CD4-positive, alpha-beta T cell treated with Interleukin-4 for 1 hour (primary cell): ENCODE measurements around the gene CDK7.

Source experiments
- DNase-seq, 2 donors: peaks; one replicate each; pipeline ENCODE4 v3.0.0-alpha.2; 2020 to 2022

CDK7 gene

DNA sequence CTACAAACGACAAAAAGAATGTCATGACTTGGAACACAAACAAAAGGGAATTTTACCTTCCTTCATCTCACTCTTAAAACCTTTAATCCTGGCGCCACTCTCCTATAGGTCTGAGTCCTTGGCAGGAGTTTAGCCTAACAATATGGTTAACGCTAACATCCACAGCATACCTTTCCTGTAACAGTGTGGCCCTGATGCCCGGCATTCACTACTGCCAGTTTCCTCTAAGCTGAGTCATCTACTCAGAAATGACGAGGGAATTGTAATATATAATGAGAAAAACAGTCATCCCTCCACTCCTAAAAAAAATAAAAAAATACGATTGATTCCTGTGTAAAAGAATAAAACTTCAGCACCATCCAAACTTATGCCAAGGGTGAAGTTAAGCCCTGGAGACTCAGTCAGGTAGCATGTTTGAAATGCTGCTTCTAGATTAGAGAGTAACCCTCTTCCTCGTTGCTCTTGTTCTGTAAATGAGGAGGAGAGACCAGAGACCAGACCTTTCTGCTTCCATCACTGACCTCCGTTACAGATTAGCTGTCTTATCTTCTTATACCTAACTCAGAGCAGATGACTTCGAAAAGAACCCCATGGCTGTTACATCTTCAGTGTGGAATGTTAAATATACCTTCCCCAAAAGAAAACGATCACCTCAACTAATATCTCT is 60.5 kb downstream of the CDK7 start:
- no peak for DNase-seq

- DNase-seq, result no peak
Measured at GRCh38 chr5:69299625-69300024, 64.9 kb downstream of the CDK7 start.

DNA sequence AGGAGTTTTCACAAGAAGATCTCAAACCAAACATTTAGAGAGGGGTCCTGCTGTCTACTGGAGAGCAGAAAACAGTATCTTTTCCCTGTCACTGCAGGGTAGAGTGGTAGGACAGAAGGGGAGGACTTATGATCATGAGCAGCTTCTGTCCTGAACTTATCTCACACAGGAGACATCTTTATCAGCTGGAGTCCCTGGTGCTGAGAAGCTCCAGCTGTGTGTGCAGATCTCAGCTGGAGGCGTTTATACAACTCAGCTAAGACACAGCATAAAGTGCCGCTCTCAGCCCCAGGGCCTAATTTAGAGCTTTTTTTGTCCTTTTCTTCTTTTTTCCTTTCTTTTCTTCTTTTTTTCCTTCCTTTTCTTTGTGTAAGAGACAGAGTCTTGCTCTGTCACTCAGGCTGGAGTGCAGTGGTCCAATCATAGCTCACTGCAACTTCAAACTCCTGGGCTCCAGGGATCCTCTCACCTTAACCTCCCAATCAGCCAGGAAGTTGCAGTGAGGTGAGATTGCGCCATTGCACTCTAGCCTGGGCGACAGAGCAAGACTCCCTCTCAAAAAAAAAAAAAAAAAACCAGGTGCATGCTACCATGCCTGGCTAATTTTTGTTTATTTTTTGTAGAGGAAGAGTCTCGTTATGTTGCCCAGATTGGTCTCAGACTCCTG is 66.0 kb downstream of the CDK7 start:
- DNase-seq, result no peak

- no peak for DNase-seq
Measured at GRCh38 chr5:69305512-69305911, 70.8 kb downstream of the CDK7 start.

- DNase-seq, result no peak
Measured at GRCh38 chr5:69308046-69308553, 73.4 kb downstream of the CDK7 start.

GRCh38 chr5:69309380-69309779 is 74.7 kb downstream of the CDK7 start:
- no peak for DNase-seq

DNA sequence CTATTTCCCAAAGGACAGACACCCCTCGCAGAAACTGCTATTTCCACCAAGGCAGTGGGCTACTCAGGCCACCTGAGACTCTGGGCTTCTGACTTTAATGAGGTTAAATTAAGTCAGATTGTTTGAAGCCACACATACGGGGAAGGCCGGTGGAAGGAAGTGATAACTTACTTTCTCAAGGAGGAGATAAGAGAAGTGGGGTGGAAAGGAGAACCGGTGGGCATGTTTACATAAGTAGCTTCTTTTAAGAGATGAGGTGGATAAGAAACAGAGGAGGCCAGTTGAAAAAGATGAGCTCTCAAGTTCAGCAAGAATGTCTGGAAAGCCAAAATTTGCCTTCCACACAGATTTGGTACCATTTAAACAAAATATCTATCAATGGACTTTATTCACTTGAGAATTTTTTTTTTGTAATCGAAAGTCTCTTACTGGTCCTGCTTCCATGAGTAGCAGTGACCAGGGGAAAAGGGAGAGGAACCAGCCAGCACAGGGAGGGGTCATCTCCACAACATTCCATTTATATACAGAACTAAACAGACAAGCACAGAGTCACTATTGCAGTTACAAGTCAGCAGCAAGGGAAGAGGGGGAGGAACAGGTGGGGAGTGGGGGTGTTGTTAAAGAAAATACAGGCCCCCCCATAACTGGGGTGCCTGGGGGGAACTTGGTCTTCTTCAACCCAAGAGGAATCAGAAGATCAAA is 77.9 kb downstream of the CDK7 start:
- no peak for DNase-seq

DNA sequence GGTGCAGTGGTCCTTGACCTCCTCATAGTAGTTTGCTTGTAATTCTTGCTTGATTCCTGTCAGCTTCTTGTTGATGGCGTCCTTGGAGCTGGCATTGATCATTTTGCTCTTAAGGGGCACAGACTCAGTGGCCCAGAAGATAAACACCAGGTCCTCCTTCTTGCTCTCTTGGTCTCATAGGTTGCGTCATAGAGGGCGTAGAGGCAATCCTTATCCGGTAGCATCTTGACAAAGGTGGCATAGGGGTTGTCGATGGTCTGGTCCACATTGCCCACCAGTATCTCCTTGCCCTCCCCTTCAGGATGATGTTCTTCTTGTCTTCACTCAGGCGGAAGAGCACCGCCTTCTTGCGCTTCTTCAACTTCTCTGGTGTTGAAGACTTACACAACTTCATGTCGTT is 78.7 kb downstream of the CDK7 start:
- DNase-seq, result no peak

GRCh38 chr5:69315972-69316371 is 81.3 kb downstream of the CDK7 start:
- DNase-seq, result no peak

GRCh38 chr5:69317391-69317790 is 82.7 kb downstream of the CDK7 start:
- no peak for DNase-seq

GRCh38 chr5:69326365-69326764 is 91.7 kb downstream of the CDK7 start:
- DNase-seq, result no peak
